Psoas muscle (tissue), 8 donors: ENCODE results near the gene SYMPK. TPM values are rescaled to one million over a fixed set of nuclear protein-coding genes. Genes with fewer than 3 reads are reported as not detected.

Source experiments
- ATAC-seq, 4 donors: fragments of 200-7000 bp; cut with Tn5 transposase; one replicate each; pipeline ENCODE4 v1.9.1; 2020; ENCODE audit warnings: moderate library complexity in 3 of 4, mild to moderate bottlenecking in 2 of 4
- DNase-seq, 2 donors: peaks; one replicate each; pipeline ENCODE4 v3.0.0-alpha.2; 2020
- H3K27ac ChIP-seq: fragments of 200-600 bp; one replicate; pipeline ENCODE4 v1.8.0; 2022
- H3K27me3 ChIP-seq, 3 donors: fragments of 200-600 bp in 1 of 3; one replicate each; pipeline versions ENCODE4 v1.6.1 to v1.8.0; 2013 to 2022; ENCODE audit warnings: low read length in 2 of 3, mild to moderate bottlenecking in 2 of 3, moderate library complexity in 1 of 3; ENCODE audit not compliant: insufficient read depth in 3 of 3
- H3K36me3 ChIP-seq, 2 donors: fragments of 200-600 bp in 1 of 2; one replicate each; pipeline versions ENCODE4 v1.6.1 to v1.8.0; 2013 to 2022; ENCODE audit warnings: low read depth in 1 of 2, mild to moderate bottlenecking in 1 of 2, moderate library complexity in 1 of 2; ENCODE audit not compliant: insufficient read depth in 1 of 2
- H3K4me1 ChIP-seq: fragments of 200-600 bp; one replicate; pipeline ENCODE4 v1.8.0; 2022
- H3K4me3 ChIP-seq: fragments of 200-600 bp; one replicate; pipeline ENCODE4 v1.8.0; 2022; ENCODE audit warnings: mild to moderate bottlenecking
- H3K9me3 ChIP-seq: fragments of 200-600 bp; one replicate; pipeline ENCODE4 v1.8.0; 2022
- CTCF ChIP-seq: fragments of 200-600 bp; IDR thresholded peaks from one replicate; pipeline ENCODE4 v1.8.0; 2022; ENCODE audit warnings: antibody characterized with exemption
- WGBS, 3 donors: extraction: QIAGEN DNeasy Blood & Tissue Kit; methylation state at CpG; one replicate each; pipeline versions ENCODE4 v1.1.6 to v1.1.7; 2013; 5-methylcytosine and 5-hydroxymethylcytosine counted together
- intact Hi-C, 2 donors: fragments of 100-400 bp; cut with DNase I; formaldehyde crosslinking; loops; one replicate each; pipeline versions ENCODE4 v1.11.0 to v1.14.2; 2022
- long read RNA-seq, 2 donors: library from polyadenylated mRNA; unstranded; transcript quantifications; one replicate each; pipeline ENCODE4 v2.0.0, GENCODE V29; 2021
- polyA plus RNA-seq, 3 donors: library from polyadenylated mRNA; stranded (reverse); fragments of 200-250 nt; gene quantifications; one replicate each; pipeline ENCODE4 v1.2.3, GENCODE V29; 2013
- total RNA-seq, 4 donors: library from RNA; stranded (reverse); fragmentation: NEBNext Ultra II Directional in 2 of 4; extraction: Animal tissue kit (Norgen Biotek cat#: 25700) in 2 of 4; gene quantifications; one replicate each; pipeline versions ENCODE4 v1.2.1 to v1.2.4, GENCODE V29; 2021 to 2023
- donor health status: healthy with polysubstance abuse.
- donor health status: DM: no; HTN: no; CAD: no; lungs with moderate emphysema.
- donor health status: Bipolar disorder and iron deficiency.
- donor health status: healthy.
- donor health status: DM: yes; HTN: yes; CAD: no.
- donor health status: DM: no; HTN: no; CAD: no.
- donor health status: DM: no; HTN: no; CAD: no.
- donor health status: DM: yes; HTN: yes; CAD: no.

Gene SYMPK
- total RNA-seq (10 to 100 TPM; 47.6 to 80.3 (median 56.8) TPM), polyA plus RNA-seq (10 to 100 TPM; 27.6 to 37.3 (median 36.6) TPM)
- long read RNA-seq, donor 1, full-length matches to known transcripts, result 1 of 13 reads
- long read RNA-seq, donor 1, partial matches to known transcripts, result 9 of 13 reads
- long read RNA-seq, donor 1, other reads (novel, unspliced or antisense), result 3 of 13 reads
- long read RNA-seq, donor 2, partial matches to known transcripts, result 20 of 27 reads
- long read RNA-seq, donor 2, other reads (novel, unspliced or antisense), result 7 of 27 reads

- Histone ChIP-seq H3K36me3 (peaks cover 0 to 24% of the 10 kb centered on the region in 2 donors), H3K27me3 (peaks cover 0 to 8% (median 0%) of the 10 kb centered on the region in 3 donors), H3K4me3 (peak within 1 kb of the TSS; percentile 92), H3K4me1 (peaks cover 5% of the 10 kb centered on the region), H3K27ac (peak within 1 kb of the TSS; percentile 87), H3K9me3 (no peaks in the 10 kb centered on the region)
- ATAC-seq, result peak; percentile 97 to 99 (median 98)
- DNase-seq, result peak; percentile 99
- 0% methylated on average over 50 to 65 of the region's 65 CpGs for WGBS, 3 donors
- no peak for TF ChIP-seq CTCF
- intact Hi-C loops, result no loop called here
Measured at GRCh38 chr19:45862564-45863334, at the start of gene SYMPK. TSS of gene SYMPK (minus strand) at chr19:45863147. CDS start at chr19:45854495, 8,652 bp downstream.

GRCh38 chr19:45911291-45911690 is 48.3 kb upstream of the SYMPK start:
- WGBS, 3 donors, result 64 to 71% (median 67%) methylated on average over 8 of the region's 8 CpGs
- intact Hi-C loops, result no loop called here
- DNase-seq (no peak), ATAC-seq (no peak)
- no peak for TF ChIP-seq CTCF
- no peaks in the 10 kb centered on the region for H3K9me3 ChIP-seq
- no peak overlapping the region for H3K4me3 ChIP-seq
- H3K27me3 ChIP-seq, result peaks cover 0 to 23% (median 4%) of the 10 kb centered on the region in 3 donors
- H3K36me3 ChIP-seq, result no peaks in the 10 kb centered on the region
- H3K4me1 ChIP-seq, result no peaks in the 10 kb centered on the region
- no peak overlapping the region for H3K27ac ChIP-seq

GRCh38 chr19:45908956-45909355 is 46.0 kb upstream of the SYMPK start:
- Histone ChIP-seq H3K27me3 (peaks cover 0 to 15% (median 3%) of the 10 kb centered on the region in 3 donors), H3K4me3 (no peak overlapping the region), H3K9me3 (no peaks in the 10 kb centered on the region), H3K27ac (no peak overlapping the region), H3K36me3 (no peaks in the 10 kb centered on the region), H3K4me1 (no peaks in the 10 kb centered on the region)
- no peak for TF ChIP-seq CTCF
- intact Hi-C loops, result no loop called here
- ATAC-seq (no peak), DNase-seq (no peak)
- WGBS, 3 donors, result 72 to 80% (median 73%) methylated on average over 5 of the region's 5 CpGs

- no peak for ATAC-seq
- intact Hi-C loops, result no loop called here
- no peaks in the 10 kb centered on the region for H3K9me3 ChIP-seq
- no peaks in the 10 kb centered on the region for H3K27me3 ChIP-seq
- TF ChIP-seq CTCF, result no peak
- no peak overlapping the region for H3K27ac ChIP-seq
- no peaks in the 10 kb centered on the region for H3K36me3 ChIP-seq
- no peak for DNase-seq
- no peak overlapping the region for H3K4me3 ChIP-seq
- H3K4me1 ChIP-seq, result peaks cover 6% of the 10 kb centered on the region
- WGBS, 3 donors, result 84 to 88% (median 85%) methylated on average over 3 of the region's 3 CpGs
Measured at GRCh38 chr19:45906221-45906620, 43.3 kb upstream of the SYMPK start.
